Thoracic aorta (tissue), 2 donors: Measurements from ENCODE around the gene TOP1. TPM values are rescaled to one million over a fixed set of nuclear protein-coding genes. Genes with fewer than 3 reads are reported as not detected.

Experiments
- ATAC-seq: fragments of 150-250 bp; one replicate; pipeline ENCODE4 v1.8.0; 2017; ENCODE audit warnings: low read depth; ENCODE audit not compliant: insufficient number of reproducible peaks, low FRiP score
- DNase-seq: peaks from one replicate; pipeline ENCODE4 v3.0.0-alpha.2; 2020; ENCODE audit warnings: low spot score
- H3K27ac ChIP-seq, 2 donors: fragments of 200-600 bp; sonication (generic); 1 replicate in 1 of 2; 2 replicates in 1 of 2; pipeline ENCODE4 v1.5.1; 2016; ENCODE audit warnings: mild to moderate bottlenecking in 2 of 2, moderate library complexity in 2 of 2
- H3K27me3 ChIP-seq: fragments of 200-600 bp; sonication (generic); replicated peaks from 2 replicates; pipeline ENCODE4 v1.6.0; 2016; ENCODE audit warnings: mild to moderate bottlenecking; ENCODE audit not compliant: insufficient read depth
- H3K36me3 ChIP-seq: fragments of 200-600 bp; sonication (generic); one replicate; pipeline ENCODE4 v1.5.1; 2016
- H3K4me1 ChIP-seq, 2 donors: fragments of 200-600 bp; sonication (generic); 1 replicate in 1 of 2; 2 replicates in 1 of 2; pipeline versions ENCODE4 v1.5.1 to v1.6.0; 2016; ENCODE audit warnings: low read depth in 2 of 2, mild to moderate bottlenecking in 1 of 2; ENCODE audit not compliant: control insufficient read depth in 1 of 2
- H3K4me3 ChIP-seq: fragments of 200-600 bp; sonication (generic); 2 replicates; pipeline ENCODE4 v1.5.1; 2016; ENCODE audit warnings: mild to moderate bottlenecking
- H3K9me3 ChIP-seq: fragments of 200-600 bp; sonication (generic); 2 replicates; pipeline ENCODE4 v1.5.1; 2016
- total RNA-seq, 2 donors: library from RNA; depleted of rRNA; stranded (reverse); fragments of >200 nt; gene quantifications; one replicate each; pipeline versions ENCODE4 v1.1.0 to v1.2.3, GENCODE V29; 2016
- TF ChIP-seq, protein P1 (sequence below): fragments of 200-600 bp; sonication (generic); IDR thresholded peaks from one replicate; pipeline ENCODE4 v1.5.1; 2019; ENCODE audit warnings: antibody characterized with exemption

The TOP1 gene
- total RNA-seq, 2 donors from 2014 or later, result 17.3 to 35.4 TPM

- Histone ChIP-seq H3K27me3 (no peaks in the 10 kb centered on the region), H3K36me3 (no peaks in the 10 kb centered on the region), H3K9me3 (no peaks in the 10 kb centered on the region), H3K4me1 (peaks cover 10 to 75% of the 10 kb centered on the region in 2 donors), H3K27ac (no peak overlapping the region), H3K4me3 (no peak overlapping the region)
- DNase-seq, result no peak
- ATAC-seq, result no peak
- TF ChIP-seq, protein P1, sequence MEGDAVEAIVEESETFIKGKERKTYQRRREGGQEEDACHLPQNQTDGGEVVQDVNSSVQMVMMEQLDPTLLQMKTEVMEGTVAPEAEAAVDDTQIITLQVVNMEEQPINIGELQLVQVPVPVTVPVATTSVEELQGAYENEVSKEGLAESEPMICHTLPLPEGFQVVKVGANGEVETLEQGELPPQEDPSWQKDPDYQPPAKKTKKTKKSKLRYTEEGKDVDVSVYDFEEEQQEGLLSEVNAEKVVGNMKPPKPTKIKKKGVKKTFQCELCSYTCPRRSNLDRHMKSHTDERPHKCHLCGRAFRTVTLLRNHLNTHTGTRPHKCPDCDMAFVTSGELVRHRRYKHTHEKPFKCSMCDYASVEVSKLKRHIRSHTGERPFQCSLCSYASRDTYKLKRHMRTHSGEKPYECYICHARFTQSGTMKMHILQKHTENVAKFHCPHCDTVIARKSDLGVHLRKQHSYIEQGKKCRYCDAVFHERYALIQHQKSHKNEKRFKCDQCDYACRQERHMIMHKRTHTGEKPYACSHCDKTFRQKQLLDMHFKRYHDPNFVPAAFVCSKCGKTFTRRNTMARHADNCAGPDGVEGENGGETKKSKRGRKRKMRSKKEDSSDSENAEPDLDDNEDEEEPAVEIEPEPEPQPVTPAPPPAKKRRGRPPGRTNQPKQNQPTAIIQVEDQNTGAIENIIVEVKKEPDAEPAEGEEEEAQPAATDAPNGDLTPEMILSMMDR, result no peak
Observed at GRCh38 chr20:41155261-41155660, 126.6 kb downstream of the TOP1 start.

GRCh38 chr20:41158082-41158625 lies 129.5 kb downstream of the TOP1 start:
- Histone ChIP-seq H3K4me3 (no peak overlapping the region), H3K27ac (no peak overlapping the region), H3K27me3 (no peaks in the 10 kb centered on the region), H3K9me3 (no peaks in the 10 kb centered on the region), H3K36me3 (peaks cover 6% of the 10 kb centered on the region), H3K4me1 (peaks cover 0 to 57% of the 10 kb centered on the region in 2 donors)
- TF ChIP-seq, protein P1, result no peak
- ATAC-seq (no peak), DNase-seq (no peak)

DNA sequence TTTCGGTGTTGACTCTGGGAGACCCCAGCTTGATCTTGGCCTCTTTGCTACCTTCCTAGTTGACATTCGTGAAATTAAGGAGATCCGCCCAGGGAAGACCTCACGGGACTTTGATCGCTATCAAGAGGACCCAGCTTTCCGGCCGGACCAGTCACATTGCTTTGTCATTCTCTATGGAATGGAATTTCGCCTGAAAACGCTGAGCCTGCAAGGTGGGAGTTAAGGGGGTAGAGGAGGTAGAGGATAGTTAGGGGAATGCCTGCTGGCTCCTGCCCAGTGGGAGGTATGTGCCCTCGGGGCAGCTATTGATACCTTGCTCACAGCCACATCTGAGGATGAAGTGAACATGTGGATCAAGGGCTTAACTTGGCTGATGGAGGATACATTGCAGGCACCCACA lies 130.9 kb downstream of the TOP1 start:
- no peak overlapping the region for H3K4me3 ChIP-seq
- no peaks in the 10 kb centered on the region for H3K9me3 ChIP-seq
- peaks cover 0 to 43% of the 10 kb centered on the region in 2 donors for H3K4me1 ChIP-seq
- H3K27me3 ChIP-seq, result no peaks in the 10 kb centered on the region
- H3K36me3 ChIP-seq, result peaks cover 20% of the 10 kb centered on the region
- ATAC-seq (no peak), DNase-seq (no peak)
- H3K27ac ChIP-seq, result no peak overlapping the region
- TF ChIP-seq, protein P1, result no peak

GRCh38 chr20:41160686-41161085 lies 132.1 kb downstream of the TOP1 start:
- Histone ChIP-seq H3K27ac (no peak overlapping the region), H3K4me1 (peaks cover 0 to 31% of the 10 kb centered on the region in 2 donors), H3K4me3 (no peak overlapping the region), H3K27me3 (no peaks in the 10 kb centered on the region), H3K9me3 (no peaks in the 10 kb centered on the region), H3K36me3 (peaks cover 31% of the 10 kb centered on the region)
- DNase-seq (no peak), ATAC-seq (no peak)
- TF ChIP-seq, protein P1, result no peak

- Histone ChIP-seq H3K27ac (no peak overlapping the region), H3K4me3 (no peak overlapping the region), H3K4me1 (peaks cover 0 to 21% of the 10 kb centered on the region in 2 donors), H3K27me3 (no peaks in the 10 kb centered on the region), H3K9me3 (no peaks in the 10 kb centered on the region), H3K36me3 (peaks cover 43% of the 10 kb centered on the region)
- DNase-seq, result no peak
- no peak for ATAC-seq
- TF ChIP-seq, protein P1, result no peak
Observed at GRCh38 chr20:41161886-41162285, 133.3 kb downstream of the TOP1 start.
